HL-60 (cell line): ENCODE measurements around the gene BCAS3.

ENCODE experiments used
- CTCF ChIP-seq: IDR thresholded peaks from one replicate; pipeline ENCODE4 v1.5.1; 2011; ENCODE audit warnings: low read length, control low read depth, inconsistent platforms; ENCODE audit not compliant: insufficient read depth
- GABPA ChIP-seq: IDR thresholded peaks from 2 replicates; pipeline ENCODE4 v1.6.1; 2012; ENCODE audit warnings: low read depth
- POLR2AphosphoS5 ChIP-seq: IDR thresholded peaks from 2 replicates; pipeline ENCODE4 v1.6.1; 2012; ENCODE audit warnings: low read depth
- REST ChIP-seq: IDR thresholded peaks from 2 replicates; pipeline ENCODE4 v1.6.1; 2012; ENCODE audit warnings: low read depth; ENCODE audit not compliant: insufficient replicate concordance

DNA sequence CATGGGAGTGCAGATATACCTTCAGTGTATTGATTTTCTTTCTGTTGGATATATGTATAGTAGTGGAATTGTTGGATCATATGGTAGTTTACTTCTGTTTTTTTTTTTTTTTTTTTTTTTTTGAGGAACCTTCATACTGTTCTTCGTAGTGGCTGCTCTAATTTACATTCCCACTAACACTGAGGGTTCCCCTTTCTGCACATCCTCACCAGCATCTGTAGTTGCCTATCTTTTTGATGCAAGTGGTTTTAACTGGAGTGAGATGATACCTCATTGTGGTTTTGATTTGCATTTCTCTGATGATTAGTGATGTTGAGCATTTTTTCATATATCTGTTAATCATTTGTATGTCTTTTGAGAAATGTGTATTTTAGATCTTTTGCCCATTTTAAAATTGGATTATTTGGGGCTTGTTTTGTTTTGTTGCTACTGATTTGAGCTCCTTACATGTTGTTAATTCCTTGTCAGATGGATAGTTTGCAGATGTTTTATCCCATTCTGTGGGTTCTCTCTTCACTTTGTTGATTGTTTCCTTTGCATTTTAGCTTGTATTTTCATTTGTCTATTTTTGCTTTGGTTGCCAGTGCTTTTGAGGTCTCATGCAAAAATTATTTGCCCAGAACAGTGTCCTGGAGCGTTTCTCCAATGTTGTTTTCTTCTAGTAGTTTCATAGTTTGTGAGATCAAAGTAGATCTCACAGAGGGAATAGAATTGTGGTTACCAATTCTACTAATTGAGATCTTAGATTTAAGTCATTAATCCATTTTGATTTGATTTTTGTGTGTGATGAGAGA lies 25.0 kb upstream of the BCAS3 start:
- TF ChIP-seq CTCF (no peak), POLR2AphosphoS5 (no peak), REST (no peak), GABPA (no peak)
